Skin of body (tissue), 2 donors: ENCODE measurements around the gene FKTN. TPM values are rescaled to one million over a fixed set of nuclear protein-coding genes. Genes with fewer than 3 reads are reported as not detected.
A peak's percentile ranks its signal among the peaks of the same experiment; 100 is the strongest.
"Not testable (repeated sequence)": the region's sequence is repeated elsewhere in the genome, so short reads cannot be mapped to it uniquely, and the experiment has no call there.

Source experiments
- DNase-seq: peaks from one replicate; lab custom pipeline; 2025; lab: John Stamatoyannopoulos, UW
- total RNA-seq: library from RNA; depleted of rRNA; stranded (reverse); fragments of >200 nt; gene quantifications from one replicate; pipeline ENCODE4 v1.2.3, GENCODE V29; 2014

FKTN gene
- total RNA-seq: 18.6 TPM

GRCh38 chr9:105557804-105558610 is at the start of gene FKTN:
Gene FKTN (plus strand): TSS chr9:105558131. CDS start chr9:105575033, 16,902 bp downstream.
- peak; percentile 70 for DNase-seq

DNA sequence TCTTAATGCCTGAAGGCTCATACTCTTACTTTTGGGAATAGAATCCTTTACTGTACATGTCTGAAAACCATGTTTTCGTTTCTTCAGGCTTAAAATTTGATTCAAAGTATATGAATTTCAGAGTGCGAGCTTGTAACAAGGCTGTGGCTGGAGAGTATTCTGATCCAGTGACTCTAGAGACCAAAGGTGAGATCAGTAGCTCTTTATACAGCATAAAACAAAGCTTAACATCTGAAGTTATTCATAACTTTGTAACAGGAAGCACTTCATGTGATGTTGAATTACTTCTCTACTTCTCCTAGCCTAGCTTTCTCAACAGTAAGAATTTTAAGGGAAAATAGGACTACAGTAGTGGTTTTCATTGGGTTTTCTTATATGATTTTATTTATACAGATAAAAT is 49.4 kb upstream of the FKTN start:
- no peak for DNase-seq

DNA sequence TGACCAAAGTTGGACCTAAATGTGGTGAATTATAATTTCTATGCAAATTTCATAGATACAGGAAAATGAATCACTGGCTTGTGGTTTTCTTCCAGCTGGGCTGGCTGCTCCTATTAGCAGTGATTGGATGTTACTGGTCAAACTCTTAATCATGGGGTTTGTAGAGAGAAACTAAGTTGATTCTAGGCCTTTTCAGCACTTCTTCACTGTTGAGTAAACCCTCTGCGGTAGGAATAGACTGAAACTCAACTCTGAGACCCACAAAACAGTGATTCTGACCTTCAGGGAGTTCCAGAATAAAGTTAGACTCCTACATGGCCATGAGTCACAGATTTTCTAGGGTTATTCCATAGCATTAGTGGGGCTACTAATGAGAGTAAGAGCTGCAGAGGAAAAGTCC is 47.9 kb upstream of the FKTN start:
- DNase-seq: no peak

DNA sequence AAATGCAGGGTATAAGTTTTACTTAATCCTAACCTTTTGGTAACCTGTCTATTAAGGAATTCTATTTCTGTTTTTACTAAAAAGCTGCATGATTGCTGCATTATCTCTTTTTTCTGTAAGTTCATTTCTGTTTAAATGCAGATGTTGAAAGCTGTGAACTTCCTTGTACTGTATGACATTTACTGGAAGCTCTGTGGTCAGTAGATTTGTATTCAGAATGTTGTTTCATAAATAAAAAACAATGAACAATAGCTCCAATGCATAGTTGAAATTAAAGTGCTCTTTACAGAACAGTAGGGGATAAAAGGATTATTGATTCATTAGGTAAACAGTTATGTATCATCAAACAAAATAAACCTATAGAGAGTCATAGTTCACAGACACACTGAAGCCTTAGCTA is 46.5 kb upstream of the FKTN start:
- DNase-seq: no peak

DNA sequence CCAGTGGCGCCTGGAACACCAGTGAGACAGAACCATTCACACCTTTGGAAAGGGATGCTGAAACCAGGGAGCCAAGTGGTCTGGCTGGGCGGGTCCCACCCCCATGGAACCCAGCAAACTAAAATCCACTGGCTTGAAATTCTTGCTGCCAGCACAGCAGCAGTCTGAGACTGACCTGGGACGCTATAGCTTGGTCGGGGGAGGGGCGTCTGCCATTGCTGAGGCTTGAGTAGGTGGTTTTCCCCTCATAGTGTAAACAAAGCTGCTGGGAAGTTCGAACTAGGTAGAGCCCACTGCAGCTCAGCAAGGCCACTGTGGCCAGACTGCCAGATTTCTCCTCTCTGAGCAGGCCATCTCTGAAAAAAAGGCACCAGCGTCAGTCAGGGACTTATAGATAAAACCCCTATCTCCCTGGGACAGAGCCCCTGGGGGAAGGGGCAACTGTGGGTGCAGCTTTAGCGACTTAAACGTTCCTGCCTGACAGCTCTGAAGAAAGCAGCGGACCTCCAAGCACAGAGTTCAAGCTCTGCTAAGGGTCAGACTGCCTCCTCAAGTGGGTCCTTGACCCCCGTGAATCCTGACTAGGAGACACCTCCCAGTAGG is 42.0 kb upstream of the FKTN start:
- DNase-seq: no peak

- DNase-seq: not testable (repeated sequence)
Measured at GRCh38 chr9:105519710-105520369, 38.1 kb upstream of the FKTN start.

- DNase-seq: not testable (repeated sequence)
Measured at GRCh38 chr9:105520992-105521391, 36.9 kb upstream of the FKTN start.

- not testable (repeated sequence) for DNase-seq
Measured at GRCh38 chr9:105522618-105523385, 35.1 kb upstream of the FKTN start.

DNA sequence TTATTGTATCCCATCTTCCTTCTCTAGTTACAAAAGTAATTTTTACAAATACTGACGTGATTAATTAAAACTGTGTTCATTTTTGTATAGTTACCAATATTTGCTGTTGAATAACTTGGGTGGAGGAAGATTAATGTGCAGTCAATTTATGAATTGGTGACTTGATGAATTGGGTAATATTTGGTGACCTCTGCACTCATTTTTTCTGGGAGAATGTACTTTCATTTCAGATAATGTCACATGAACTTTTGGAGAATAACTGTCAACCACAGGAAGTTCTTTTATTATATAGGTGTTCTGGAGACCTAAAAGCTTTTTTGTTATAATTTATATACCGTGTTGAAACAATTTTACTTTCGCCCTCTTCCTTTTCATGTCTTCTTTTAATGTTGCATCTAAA is 26.4 kb upstream of the FKTN start:
- no peak for DNase-seq

GRCh38 chr9:105535920-105536668 is 21.8 kb upstream of the FKTN start:
- DNase-seq: no peak

GRCh38 chr9:105539452-105539851 is 18.5 kb upstream of the FKTN start:
- no peak for DNase-seq

DNA sequence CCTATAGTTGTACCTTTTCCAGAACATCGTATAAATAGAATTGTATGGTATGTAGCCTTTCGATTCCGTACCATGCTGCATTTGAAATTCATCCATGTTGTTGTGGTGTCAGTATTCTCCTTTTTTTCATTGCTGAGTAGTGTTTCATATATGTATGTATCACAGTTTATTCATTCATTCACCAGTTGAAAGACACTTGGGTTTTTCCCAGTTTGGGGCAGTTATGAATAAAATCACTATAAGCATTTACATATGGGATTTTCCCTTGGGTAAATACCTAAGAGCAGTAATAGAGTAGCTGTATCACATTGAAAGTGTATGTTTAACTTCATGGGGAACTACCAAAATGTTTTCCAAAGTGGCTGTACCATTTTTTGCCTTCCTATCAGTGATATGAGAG is 16.1 kb upstream of the FKTN start:
- DNase-seq: no peak

- DNase-seq: no peak
Measured at GRCh38 chr9:105554042-105554441, 3.9 kb upstream of the FKTN start.

GRCh38 chr9:105572455-105572854 is 14.5 kb downstream of the FKTN start:
- DNase-seq: no peak

DNA sequence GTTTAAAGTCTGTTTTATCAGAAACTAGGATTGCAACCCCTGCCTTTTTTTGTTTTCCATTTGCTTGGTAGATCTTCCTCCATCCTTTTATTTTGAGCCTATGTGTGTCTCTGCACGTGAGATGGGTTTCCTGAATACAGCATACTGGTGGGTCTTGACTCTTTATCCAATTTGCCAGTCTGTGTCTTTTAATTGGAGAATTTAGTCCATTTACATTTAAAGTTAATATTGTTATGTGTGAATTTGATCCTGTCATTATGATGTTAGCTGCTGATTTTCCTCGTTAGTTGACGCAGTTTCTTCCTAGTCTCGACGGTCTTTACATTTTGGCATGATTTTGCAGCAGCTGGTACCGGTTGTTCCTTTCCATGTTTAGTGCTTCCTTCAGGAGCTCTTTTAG is 22.0 kb downstream of the FKTN start:
- DNase-seq: not testable (repeated sequence)

DNA sequence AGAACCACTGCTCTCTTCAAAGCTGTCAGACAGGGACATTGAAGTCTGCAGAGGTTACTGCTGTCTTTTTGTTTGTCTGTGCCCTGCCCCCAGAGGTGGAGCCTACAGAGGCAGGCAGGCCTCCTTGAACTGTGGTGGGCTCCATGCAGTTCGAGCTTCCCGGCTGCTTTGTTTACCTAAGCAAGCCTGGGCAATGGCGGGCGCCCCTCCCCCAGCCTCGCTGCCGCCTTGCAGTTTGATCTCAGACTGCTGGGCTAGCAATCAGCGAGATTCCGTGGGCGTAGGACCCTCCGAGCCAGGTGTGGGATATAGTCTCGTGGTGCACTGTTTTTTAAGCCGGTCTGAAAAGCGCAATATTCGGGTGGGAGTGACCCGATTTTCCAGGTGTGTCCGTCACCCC is 23.6 kb downstream of the FKTN start:
- not testable (repeated sequence) for DNase-seq

DNA sequence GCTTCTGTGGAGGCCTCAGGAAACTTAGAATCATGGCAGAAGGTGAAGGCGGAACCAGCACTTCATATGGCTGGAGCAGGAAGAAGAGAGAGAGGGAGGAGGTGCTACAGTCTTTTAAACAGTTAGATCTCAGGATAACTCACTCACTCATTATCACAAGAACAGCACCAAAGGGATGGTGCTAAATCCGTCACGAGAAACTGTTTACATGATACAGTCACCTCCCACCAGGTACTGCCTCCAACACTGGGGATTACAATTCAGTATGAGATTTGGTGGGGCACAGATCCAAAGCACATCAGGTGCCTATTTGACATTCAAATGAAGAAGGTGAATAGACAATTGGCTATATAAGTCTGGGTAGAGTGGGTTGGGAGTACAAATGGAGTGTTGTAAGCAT is 35.2 kb downstream of the FKTN start:
- no peak for DNase-seq

DNA sequence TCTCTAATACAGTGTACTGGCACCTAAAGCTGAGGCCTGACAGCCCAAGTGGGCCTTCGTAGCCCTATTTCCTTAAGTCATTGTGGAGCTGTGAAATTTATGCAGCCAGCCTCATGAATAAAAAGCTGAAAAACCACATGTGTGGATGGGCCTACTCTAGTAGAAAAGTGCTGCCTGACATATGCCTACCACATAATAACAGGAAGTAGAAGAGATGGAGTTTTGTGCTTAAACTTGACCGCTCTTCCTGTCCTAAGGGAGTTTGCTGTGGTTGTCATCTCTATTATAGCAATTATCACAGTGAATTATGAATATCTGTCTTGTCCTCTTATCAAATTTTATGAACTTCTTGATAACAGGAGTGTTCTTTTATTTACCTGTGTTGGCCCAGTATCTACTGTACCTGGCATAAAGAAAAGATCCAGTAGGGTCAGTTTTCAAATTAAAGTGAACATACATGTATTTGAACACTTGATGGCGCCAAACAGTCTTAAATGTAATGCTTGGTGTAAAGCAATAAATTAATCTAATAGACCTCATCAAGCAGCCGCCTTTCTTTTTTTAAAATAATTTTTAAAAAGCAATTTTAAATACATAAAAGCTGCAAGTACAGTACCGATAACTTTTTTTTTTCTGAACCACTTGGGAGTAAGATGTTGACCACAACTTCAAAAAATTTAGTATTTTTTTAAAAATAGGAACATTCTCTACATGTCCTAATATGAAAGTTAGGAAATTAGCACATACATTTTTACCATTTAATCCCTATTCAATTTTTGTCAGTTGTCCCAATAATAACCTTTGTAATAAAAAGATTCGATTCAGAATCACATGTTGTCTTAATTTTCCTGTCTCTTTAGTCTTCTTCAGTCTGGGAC is 51.0 kb downstream of the FKTN start:
- DNase-seq: peak; percentile 21

DNA sequence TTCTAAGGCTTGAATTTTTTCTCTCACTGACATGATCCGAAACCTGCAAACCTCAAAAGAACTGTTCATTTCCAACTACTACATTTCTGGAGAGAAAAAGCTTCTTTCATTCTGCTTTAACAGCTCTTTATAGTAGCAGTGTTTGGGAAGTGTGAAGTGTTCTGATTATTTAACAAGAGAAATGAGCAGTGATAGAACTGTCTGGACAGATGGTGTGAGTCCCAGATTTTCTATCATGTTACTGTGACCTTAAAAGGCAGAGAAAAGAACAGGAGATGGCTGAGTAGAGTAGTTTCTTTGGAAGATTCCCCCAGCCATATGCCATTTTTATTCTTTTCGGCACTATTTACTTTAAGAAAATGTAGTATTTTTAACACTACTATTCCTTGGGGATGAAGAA is 63.1 kb downstream of the FKTN start:
- DNase-seq: no peak

DNA sequence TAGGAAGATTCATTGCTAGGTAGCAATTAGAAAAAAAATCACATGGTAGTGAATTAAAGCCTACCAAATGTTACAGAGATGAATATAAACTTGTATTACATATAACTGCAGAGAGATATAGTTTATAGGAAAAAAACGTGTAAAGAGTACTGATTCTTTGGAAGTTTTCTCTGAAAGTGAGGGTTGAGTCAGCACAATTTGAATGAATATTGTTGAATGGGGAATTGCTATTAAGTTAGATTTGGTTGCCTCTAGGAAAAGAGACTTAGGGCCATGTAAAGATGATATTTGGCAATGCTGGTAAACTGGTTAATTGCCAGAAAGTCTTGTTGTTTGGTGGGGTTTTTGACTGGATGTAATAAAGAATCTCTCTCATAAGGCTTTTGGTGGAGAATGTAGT is 67.2 kb downstream of the FKTN start:
- DNase-seq: no peak
